ENCODE results near the gene GPA33. TPM values are rescaled to one million over a fixed set of nuclear protein-coding genes. Genes with fewer than 3 reads are reported as not detected.

Gene GPA33
- polyA plus RNA-seq, 1 donor from 2014 or later: 0.14 TPM

- Histone ChIP-seq H3K27me3 (ENCODE audit: insufficient read depth, low read depth, low read length) (no peaks in the 10 kb centered on the region), H3K9ac (ENCODE audit: low read length) (no peak overlapping the region), H3K79me2 (replicated peaks; ENCODE audit: insufficient read depth, low read length) (no peaks in the 10 kb centered on the region), H3F3A (ENCODE audit: insufficient read depth, low read length, poor library complexity, severe bottlenecking) (no peaks in the 10 kb centered on the region), H3K9me2 (ENCODE audit: insufficient read depth, low read length) (no peaks in the 10 kb centered on the region), H3K36me3 (ENCODE audit: insufficient read depth, low read length) (no peaks in the 10 kb centered on the region), H2AFZ (ENCODE audit: low read depth, low read length) (no peak overlapping the region), H3K4me2 (ENCODE audit: low read length) (no peak overlapping the region), H3K27ac (ENCODE audit: low read length) (no peak overlapping the region), H4K20me1 (ENCODE audit: insufficient read depth) (no peaks in the 10 kb centered on the region), H3K9me3 (ENCODE audit: low read length) (no peaks in the 10 kb centered on the region), H3K4me3 (ENCODE audit: low read length) (no peak overlapping the region)
- TF ChIP-seq EZH2 (IDR thresholded peaks at IDR 0.05; ENCODE audit: borderline replicate concordance, insufficient read depth, low read length, poor library complexity, severe bottlenecking) (no peak), TAF1 (IDR thresholded peaks at IDR 0.05; ENCODE audit: low read depth) (no peak)
These were observed 35.1 kb downstream of the GPA33 start for GRCh38 chr1:167054946-167055630.

DNA sequence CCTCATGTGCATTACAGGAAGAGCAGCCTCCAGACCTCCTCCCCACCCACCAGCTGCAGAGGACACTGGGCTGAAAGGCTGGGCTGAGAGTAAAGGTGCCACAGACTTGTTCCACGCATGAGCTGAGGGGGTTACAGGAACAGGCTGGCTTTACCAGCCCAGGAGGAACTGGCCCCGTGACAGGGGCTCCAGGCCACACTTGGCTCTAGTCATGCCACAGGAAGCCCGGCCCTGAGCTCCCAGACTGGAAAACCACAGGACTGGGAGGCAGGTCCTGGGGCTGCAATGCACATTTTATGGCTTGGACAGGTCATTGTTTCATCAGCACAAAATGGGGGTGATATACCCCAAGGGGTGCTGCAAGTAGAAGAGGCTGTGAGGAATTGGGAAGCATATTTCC, 35.6 kb downstream of the GPA33 start:
- H3K9ac ChIP-seq (ENCODE audit: low read length): no peak overlapping the region
- no peaks in the 10 kb centered on the region for H4K20me1 ChIP-seq (ENCODE audit: insufficient read depth)
- H3K36me3 ChIP-seq (ENCODE audit: insufficient read depth, low read length): no peaks in the 10 kb centered on the region
- TF ChIP-seq, protein P1, sequence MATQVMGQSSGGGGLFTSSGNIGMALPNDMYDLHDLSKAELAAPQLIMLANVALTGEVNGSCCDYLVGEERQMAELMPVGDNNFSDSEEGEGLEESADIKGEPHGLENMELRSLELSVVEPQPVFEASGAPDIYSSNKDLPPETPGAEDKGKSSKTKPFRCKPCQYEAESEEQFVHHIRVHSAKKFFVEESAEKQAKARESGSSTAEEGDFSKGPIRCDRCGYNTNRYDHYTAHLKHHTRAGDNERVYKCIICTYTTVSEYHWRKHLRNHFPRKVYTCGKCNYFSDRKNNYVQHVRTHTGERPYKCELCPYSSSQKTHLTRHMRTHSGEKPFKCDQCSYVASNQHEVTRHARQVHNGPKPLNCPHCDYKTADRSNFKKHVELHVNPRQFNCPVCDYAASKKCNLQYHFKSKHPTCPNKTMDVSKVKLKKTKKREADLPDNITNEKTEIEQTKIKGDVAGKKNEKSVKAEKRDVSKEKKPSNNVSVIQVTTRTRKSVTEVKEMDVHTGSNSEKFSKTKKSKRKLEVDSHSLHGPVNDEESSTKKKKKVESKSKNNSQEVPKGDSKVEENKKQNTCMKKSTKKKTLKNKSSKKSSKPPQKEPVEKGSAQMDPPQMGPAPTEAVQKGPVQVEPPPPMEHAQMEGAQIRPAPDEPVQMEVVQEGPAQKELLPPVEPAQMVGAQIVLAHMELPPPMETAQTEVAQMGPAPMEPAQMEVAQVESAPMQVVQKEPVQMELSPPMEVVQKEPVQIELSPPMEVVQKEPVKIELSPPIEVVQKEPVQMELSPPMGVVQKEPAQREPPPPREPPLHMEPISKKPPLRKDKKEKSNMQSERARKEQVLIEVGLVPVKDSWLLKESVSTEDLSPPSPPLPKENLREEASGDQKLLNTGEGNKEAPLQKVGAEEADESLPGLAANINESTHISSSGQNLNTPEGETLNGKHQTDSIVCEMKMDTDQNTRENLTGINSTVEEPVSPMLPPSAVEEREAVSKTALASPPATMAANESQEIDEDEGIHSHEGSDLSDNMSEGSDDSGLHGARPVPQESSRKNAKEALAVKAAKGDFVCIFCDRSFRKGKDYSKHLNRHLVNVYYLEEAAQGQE (IDR thresholded peaks at IDR 0.05; ENCODE audit: borderline replicate concordance): no peak
- TF ChIP-seq RAD21 (conservative IDR thresholded peaks at IDR 0.05) (no peak), EP300 (conservative IDR thresholded peaks at IDR 0.05; ENCODE audit: poor library complexity, severe bottlenecking) (no peak), SMC3 (conservative IDR thresholded peaks at IDR 0.05; ENCODE audit: poor library complexity) (no peak), POLR2AphosphoS5 (IDR thresholded peaks at IDR 0.05) (no peak)
- no peak overlapping the region for H2AFZ ChIP-seq (ENCODE audit: low read depth, low read length)
- no peaks in the 10 kb centered on the region for H3K79me2 ChIP-seq (replicated peaks; ENCODE audit: insufficient read depth, low read length)
- H3K4me2 ChIP-seq (ENCODE audit: low read length): no peak overlapping the region
- no peaks in the 10 kb centered on the region for H3K9me3 ChIP-seq (ENCODE audit: low read length)
- H3K9me2 ChIP-seq (ENCODE audit: insufficient read depth, low read length): no peaks in the 10 kb centered on the region
- H3K4me3 ChIP-seq (ENCODE audit: low read length): no peak overlapping the region
- no peaks in the 10 kb centered on the region for H3K27me3 ChIP-seq (ENCODE audit: insufficient read depth, low read depth, low read length)
- H3F3A ChIP-seq (ENCODE audit: insufficient read depth, low read length, poor library complexity, severe bottlenecking): no peaks in the 10 kb centered on the region
- no peak overlapping the region for H3K27ac ChIP-seq (ENCODE audit: low read length)

DNA sequence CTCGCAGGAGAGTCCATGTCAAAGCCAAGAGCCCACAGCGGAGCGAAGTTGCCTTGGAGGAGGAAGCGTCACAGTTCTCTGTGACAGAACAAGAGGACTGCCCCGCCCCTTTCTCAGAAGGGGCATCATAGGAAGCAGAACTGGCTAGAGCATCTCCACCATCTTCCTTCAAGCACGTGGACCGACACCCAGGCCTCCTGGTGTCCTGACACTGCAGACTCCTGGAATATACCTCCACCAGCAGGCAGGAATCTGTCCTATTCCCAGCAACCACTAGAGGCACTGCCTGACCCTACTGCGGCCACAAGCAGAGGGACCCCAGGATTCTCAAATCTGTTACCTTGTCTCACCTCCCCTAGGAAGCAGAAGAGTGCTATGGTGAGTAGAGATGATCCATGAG, 37.8 kb downstream of the GPA33 start:
- Histone ChIP-seq H3K27me3 (ENCODE audit: insufficient read depth, low read depth, low read length) (no peaks in the 10 kb centered on the region), H3K79me2 (replicated peaks; ENCODE audit: insufficient read depth, low read length) (no peaks in the 10 kb centered on the region), H3K36me3 (ENCODE audit: insufficient read depth, low read length) (no peaks in the 10 kb centered on the region), H3F3A (ENCODE audit: insufficient read depth, low read length, poor library complexity, severe bottlenecking) (no peaks in the 10 kb centered on the region), H3K9me3 (ENCODE audit: low read length) (no peaks in the 10 kb centered on the region), H3K9ac (ENCODE audit: low read length) (no peak overlapping the region), H3K9me2 (ENCODE audit: insufficient read depth, low read length) (no peaks in the 10 kb centered on the region), H3K4me3 (ENCODE audit: low read length) (no peak overlapping the region), H4K20me1 (ENCODE audit: insufficient read depth) (no peaks in the 10 kb centered on the region), H3K27ac (ENCODE audit: low read length) (no peak overlapping the region), H3K4me2 (ENCODE audit: low read length) (no peak overlapping the region), H2AFZ (ENCODE audit: low read depth, low read length) (no peak overlapping the region)
- TF ChIP-seq, protein P1 (IDR thresholded peaks at IDR 0.05; ENCODE audit: borderline replicate concordance): no peak
- no peak for TF ChIP-seq POLR2AphosphoS5 (IDR thresholded peaks at IDR 0.05)
- TF ChIP-seq EP300 (conservative IDR thresholded peaks at IDR 0.05; ENCODE audit: poor library complexity, severe bottlenecking): no peak
- no peak for TF ChIP-seq RAD21 (conservative IDR thresholded peaks at IDR 0.05)
- TF ChIP-seq SMC3 (conservative IDR thresholded peaks at IDR 0.05; ENCODE audit: poor library complexity): no peak
- TF ChIP-seq MXI1 (conservative IDR thresholded peaks at IDR 0.05; ENCODE audit: poor library complexity, severe bottlenecking): no peak

Data from neural cell (in vitro differentiated cells).